GM23338 (cell line): Measurements from ENCODE around the gene RAB3IP. TPM values are rescaled to one million over a fixed set of nuclear protein-coding genes. Genes with fewer than 3 reads are reported as not detected.

ENCODE experiments used
- ATAC-seq: fragments of 200-7000 bp; cut with Tn5 transposase; 3 replicates; pipeline ENCODE4 v1.9.1; 2020
- DNase-seq: peaks from one replicate; pipeline ENCODE4 v3.0.0-alpha.2; 2015; ENCODE audit warnings: low spot score
- H2AFZ ChIP-seq: fragments of 200-600 bp; sonication (generic); 2 replicates; pipeline ENCODE4 v1.8.0; 2016; ENCODE audit warnings: antibody characterized with exemption, mild to moderate bottlenecking, moderate library complexity
- H3F3A ChIP-seq: fragments of 200-600 bp; sonication (generic); replicated peaks from 2 replicates; pipeline ENCODE4 v1.8.0; 2017; ENCODE audit warnings: antibody characterized with exemption, mixed run types, low read depth
- H3K27ac ChIP-seq: fragments of 200-600 bp; sonication (generic); 2 replicates; pipeline ENCODE4 v1.6.1; 2016; ENCODE audit warnings: low read depth
- H3K27me3 ChIP-seq: fragments of 200-600 bp; sonication (generic); 2 replicates; pipeline ENCODE4 v1.8.0; 2016; ENCODE audit warnings: mild to moderate bottlenecking, mixed run types, moderate library complexity; ENCODE audit not compliant: insufficient read depth
- H3K36me3 ChIP-seq: fragments of 200-600 bp; sonication (generic); 2 replicates; pipeline ENCODE4 v1.8.0; 2016; ENCODE audit warnings: mild to moderate bottlenecking; ENCODE audit not compliant: insufficient read depth
- H3K4me1 ChIP-seq: fragments of 200-600 bp; sonication (generic); 2 replicates; pipeline ENCODE4 v1.8.0; 2016; ENCODE audit warnings: mild to moderate bottlenecking, moderate library complexity; ENCODE audit not compliant: insufficient read depth
- H3K4me2 ChIP-seq: fragments of 200-600 bp; sonication (generic); 2 replicates; pipeline ENCODE4 v1.7.1; 2017; ENCODE audit warnings: mixed run types
- H3K4me3 ChIP-seq: fragments of 200-600 bp; sonication (generic); 2 replicates; pipeline ENCODE4 v1.6.1; 2016; ENCODE audit warnings: mixed run types
- H3K79me2 ChIP-seq: fragments of 200-600 bp; sonication (generic); replicated peaks from 2 replicates; pipeline ENCODE4 v1.8.0; 2017; ENCODE audit warnings: mild to moderate bottlenecking; ENCODE audit not compliant: insufficient read depth
- H3K9me2 ChIP-seq: fragments of 200-600 bp; sonication (generic); 2 replicates; pipeline ENCODE4 v1.8.0; 2017; ENCODE audit not compliant: insufficient read depth
- H4K20me1 ChIP-seq: fragments of 200-600 bp; sonication (generic); replicated peaks from 2 replicates; pipeline ENCODE4 v1.8.0; 2017; ENCODE audit warnings: mild to moderate bottlenecking; ENCODE audit not compliant: insufficient read depth
- H3K27ac Mint-ChIP-seq: 2 replicates; pipeline ENCODE4 v1.8.0; 2020; ENCODE audit warnings: inconsistent platforms, mild to moderate bottlenecking, moderate library complexity, mixed read lengths
- H3K27me3 Mint-ChIP-seq: 3 replicates; pipeline ENCODE4 v1.8.0; 2022; ENCODE audit warnings: low read depth, mild to moderate bottlenecking, moderate library complexity, mixed read lengths, inconsistent platforms; ENCODE audit not compliant: insufficient read depth, poor library complexity
- H3K36me3 Mint-ChIP-seq: 3 replicates; pipeline ENCODE4 v1.8.0; 2021; ENCODE audit warnings: low read depth, mild to moderate bottlenecking, inconsistent platforms, moderate library complexity, mixed read lengths
- H3K4me1 Mint-ChIP-seq: 3 replicates; pipeline ENCODE4 v1.8.0; 2020; ENCODE audit warnings: mild to moderate bottlenecking, inconsistent platforms, mixed read lengths
- H3K4me3 Mint-ChIP-seq: 3 replicates; pipeline ENCODE4 v1.8.0; 2021; ENCODE audit warnings: moderate library complexity, mild to moderate bottlenecking, inconsistent platforms, mixed read lengths
- H3K9me3 Mint-ChIP-seq: 3 replicates; pipeline ENCODE4 v1.8.0; 2020; ENCODE audit warnings: moderate library complexity, mild to moderate bottlenecking, inconsistent platforms, mixed read lengths
- CREB1 ChIP-seq: fragments of 250-450 bp; sonication (Bioruptor Pico); IDR thresholded peaks from 2 replicates; pipeline ENCODE4 v1.5.0; 2020; ENCODE audit warnings: low read depth, mild to moderate bottlenecking, moderate library complexity
- CTCF ChIP-seq, 2 experiments: fragments of 200-600 bp in 1 of 2; sonication (generic) in 1 of 2; conservative IDR thresholded peaks; 2 replicates each; pipeline versions ENCODE4 v1.5.1 to v1.6.1; 2016 to 2017; ENCODE audit warnings: antibody characterized with exemption in 2 of 2, low read depth in 2 of 2, mild to moderate bottlenecking in 2 of 2, moderate library complexity in 1 of 2
- EZH2phosphoT487 ChIP-seq: fragments of 200-600 bp; sonication (generic); IDR thresholded peaks from one replicate; pipeline ENCODE4 v1.8.1; 2018; ENCODE audit warnings: antibody characterized with exemption; ENCODE audit not compliant: unreplicated experiment
- POLR2AphosphoS5 ChIP-seq: IDR thresholded peaks from 2 replicates; pipeline ENCODE4 v1.6.1; 2016; ENCODE audit warnings: antibody characterized with exemption, low read depth
- REST ChIP-seq: IDR thresholded peaks from one replicate; pipeline ENCODE4 v1.6.1; 2018; ENCODE audit warnings: antibody characterized with exemption; ENCODE audit not compliant: unreplicated experiment
- ZNF331 ChIP-seq: fragments of 250-450 bp; sonication (Bioruptor Pico); IDR thresholded peaks from 2 replicates; pipeline ENCODE4 v1.5.0; 2020; ENCODE audit warnings: low read depth, mild to moderate bottlenecking, moderate library complexity
- ZNF462 ChIP-seq: fragments of 250-450 bp; sonication (Bioruptor Pico); IDR thresholded peaks from 2 replicates; pipeline ENCODE4 v1.5.0; 2020; ENCODE audit warnings: mild to moderate bottlenecking, moderate library complexity
- long read RNA-seq: library from polyadenylated mRNA; unstranded; transcript quantifications from one replicate; pipeline ENCODE4 v2.0.0, GENCODE V29; 2020; ENCODE audit not compliant: unreplicated experiment
- polyA plus RNA-seq: library from polyadenylated mRNA; unstranded; fragments of >200 nt; fragmentation: Nextera tagmentation; extraction: Ambion mirVana; gene quantifications from 2 replicates; pipeline ENCODE4 v1.2.1, GENCODE V29; 2016
- total RNA-seq: library from RNA; depleted of rRNA; stranded (reverse); fragments of >200 nt; shearing (Covaris generic); gene quantifications from 2 replicates; pipeline ENCODE4 v1.2.3, GENCODE V29; 2014; rRNA removed

Gene RAB3IP
- total RNA-seq (30.8 and 48.6 TPM in 2 replicates), polyA plus RNA-seq (42.8 and 48.6 TPM in 2 replicates)
- long read RNA-seq, transcript RAB3IP-201 (11 exons, 3,690 nt) = major isoform, 19 of 33 reads
- long read RNA-seq, partial matches to known transcripts = 4 of 33 reads
- long read RNA-seq, other reads (novel, unspliced or antisense) = 5 of 33 reads

GRCh38 chr12:69738351-69739286 lies at the start of gene RAB3IP:
Gene RAB3IP, plus strand, starts transcription at chr12:69738860. Its CDS starts 16,549 bp downstream, at chr12:69755409.
- ATAC-seq (peak; percentile 85), DNase-seq (peak; percentile 89)
- Histone ChIP-seq H3K9me2 (no peaks in the 10 kb centered on the region), H3K4me1 (peaks cover 8% of the 10 kb centered on the region), H3K4me3 (peak within 1 kb of the TSS; percentile 93), H3K27me3 (peaks cover 44% of the 10 kb centered on the region), H4K20me1 (peaks cover 22% of the 10 kb centered on the region), H3F3A (peaks cover 2% of the 10 kb centered on the region), H3K36me3 (no peaks in the 10 kb centered on the region), H2AFZ (peak within 1 kb of the TSS; percentile 94), H3K4me2 (peak within 1 kb of the TSS; percentile 80), H3K79me2 (peaks cover 35% of the 10 kb centered on the region), H3K27ac (no peak within 1 kb of the TSS)
- peak; percentile 89 for TF ChIP-seq POLR2AphosphoS5
- TF ChIP-seq CTCF (conservative IDR thresholded peaks at IDR 0.05; ENCODE audit: low read depth in 2 of 2) = peak in 1 of 2 experiments; percentile 67; a peak in 2 of 4 replicates
- TF ChIP-seq EZH2phosphoT487 = no peak
- peak; percentile 55; the same call in 1 of the 2 replicates for TF ChIP-seq CREB1
- no peaks in the 10 kb centered on the region for H3K36me3 Mint-ChIP-seq
- peaks cover 25% of the 10 kb centered on the region for H3K27me3 Mint-ChIP-seq
- peaks cover 11% of the 10 kb centered on the region; the same call in 2 of the 3 replicates for H3K4me1 Mint-ChIP-seq
- no peaks in the 10 kb centered on the region for H3K9me3 Mint-ChIP-seq
- H3K4me3 Mint-ChIP-seq = peak within 1 kb of the TSS; percentile 88
- H3K27ac Mint-ChIP-seq = 0 out of 2 replicates have a peak within 1 kb of the TSS, but pooled peaks have one; percentile 14

GRCh38 chr12:69689638-69690037 lies 49.0 kb upstream of the RAB3IP start:
- Histone ChIP-seq H3K27ac (no peak overlapping the region), H3K79me2 (no peaks in the 10 kb centered on the region), H3F3A (peaks cover 5% of the 10 kb centered on the region; the same call in 1 of the 2 replicates), H3K36me3 (no peaks in the 10 kb centered on the region), H4K20me1 (no peaks in the 10 kb centered on the region), H3K4me2 (0 out of 2 replicates have a peak overlapping the region, but pooled peaks have one; percentile 33), H3K4me1 (peaks cover 23% of the 10 kb centered on the region), H3K9me2 (no peaks in the 10 kb centered on the region), H3K27me3 (no peaks in the 10 kb centered on the region), H2AFZ (no peak overlapping the region), H3K4me3 (no peak overlapping the region)
- Mint-ChIP-seq H3K4me1 (peaks cover 33% of the 10 kb centered on the region), H3K9me3 (no peaks in the 10 kb centered on the region), H3K4me3 (no peak overlapping the region), H3K27ac (no peak overlapping the region), H3K36me3 (no peaks in the 10 kb centered on the region), H3K27me3 (no peaks in the 10 kb centered on the region)
- DNase-seq (peak; percentile 50), ATAC-seq (peak; percentile 72)
- TF ChIP-seq ZNF331 (no peak), REST (no peak), ZNF462 (CRISPR knock-in tag) (no peak)
